GM12878 (cell line): ENCODE data around the gene HLA-DMA.

Experiments used
- CHD2 ChIP-seq: IDR thresholded peaks from 2 replicates; pipeline ENCODE4 v1.6.1; 2011; ENCODE audit warnings: low read depth, low read length, improper control_type of control experiment, borderline replicate concordance
- EP300 ChIP-seq, 2 experiments: fragments of 150-350 bp in 1 of 2; IDR thresholded peaks; 2 replicates each; pipeline ENCODE4 v1.6.1; 2011 to 2012; ENCODE audit warnings: low read depth in 2 of 2, low read length in 2 of 2, borderline replicate concordance in 1 of 2, improper control_type of control experiment in 1 of 2, inconsistent platforms in 1 of 2; ENCODE audit not compliant: control insufficient read depth in 1 of 2
- HCFC1 ChIP-seq: fragments of 150-350 bp; IDR thresholded peaks from 2 replicates; pipeline ENCODE4 v1.6.1; 2014; ENCODE audit warnings: low read length
- LARP7 ChIP-seq: fragments of 450-650 bp; IDR thresholded peaks from 2 replicates; pipeline ENCODE4 v1.6.1; 2017; ENCODE audit warnings: mild to moderate bottlenecking
- NFYB ChIP-seq: IDR thresholded peaks from 2 replicates; pipeline ENCODE4 v1.6.1; 2011; ENCODE audit warnings: low read depth, mild to moderate bottlenecking, low read length, improper control_type of control experiment, moderate library complexity; ENCODE audit not compliant: insufficient read depth
- POLR2AphosphoS5 ChIP-seq: IDR thresholded peaks from 2 replicates; pipeline ENCODE4 v1.6.1; 2011; ENCODE audit warnings: mild to moderate bottlenecking, low read length, inconsistent platforms
- SMC3 ChIP-seq: IDR thresholded peaks from 2 replicates; pipeline ENCODE4 v1.6.1; 2011; ENCODE audit warnings: low read length, improper control_type of control experiment, borderline replicate concordance
- TAF1 ChIP-seq: IDR thresholded peaks from 2 replicates; pipeline ENCODE4 v1.6.1; 2011; ENCODE audit warnings: mild to moderate bottlenecking, low read depth, low read length, borderline replicate concordance
- USF1 ChIP-seq: IDR thresholded peaks from 2 replicates; pipeline ENCODE4 v1.6.1; 2011; ENCODE audit warnings: borderline replicate concordance, low read depth, mild to moderate bottlenecking, moderate library complexity, mixed read lengths, low read length; ENCODE audit not compliant: insufficient read depth; ENCODE audit errors: extremely low read length
- TF ChIP-seq, protein P1 (sequence below), 3 experiments: IDR thresholded peaks in 2 of 3; conservative IDR thresholded peaks in 1 of 3; 2 replicates each; pipeline ENCODE4 v1.5.1; 2011; ENCODE audit warnings: low read depth in 3 of 3, low read length in 3 of 3, mild to moderate bottlenecking in 3 of 3, control low read depth in 2 of 3, moderate library complexity in 2 of 3, inconsistent platforms in 1 of 3, mixed read lengths in 1 of 3; ENCODE audit not compliant: control insufficient read depth in 2 of 3, insufficient read depth in 1 of 3; ENCODE audit errors: extremely low read depth in 1 of 3
- TF ChIP-seq, protein P2 (sequence below): IDR thresholded peaks from 2 replicates; pipeline ENCODE4 v1.6.1; 2011; ENCODE audit warnings: mild to moderate bottlenecking, low read depth, low read length, moderate library complexity; ENCODE audit not compliant: insufficient replicate concordance
- TF ChIP-seq, protein P3 (sequence below): fragments of 450-650 bp; IDR thresholded peaks from 2 replicates; pipeline ENCODE4 v1.6.1; 2017; ENCODE audit warnings: mild to moderate bottlenecking, moderate library complexity

- TF ChIP-seq, protein P1, sequence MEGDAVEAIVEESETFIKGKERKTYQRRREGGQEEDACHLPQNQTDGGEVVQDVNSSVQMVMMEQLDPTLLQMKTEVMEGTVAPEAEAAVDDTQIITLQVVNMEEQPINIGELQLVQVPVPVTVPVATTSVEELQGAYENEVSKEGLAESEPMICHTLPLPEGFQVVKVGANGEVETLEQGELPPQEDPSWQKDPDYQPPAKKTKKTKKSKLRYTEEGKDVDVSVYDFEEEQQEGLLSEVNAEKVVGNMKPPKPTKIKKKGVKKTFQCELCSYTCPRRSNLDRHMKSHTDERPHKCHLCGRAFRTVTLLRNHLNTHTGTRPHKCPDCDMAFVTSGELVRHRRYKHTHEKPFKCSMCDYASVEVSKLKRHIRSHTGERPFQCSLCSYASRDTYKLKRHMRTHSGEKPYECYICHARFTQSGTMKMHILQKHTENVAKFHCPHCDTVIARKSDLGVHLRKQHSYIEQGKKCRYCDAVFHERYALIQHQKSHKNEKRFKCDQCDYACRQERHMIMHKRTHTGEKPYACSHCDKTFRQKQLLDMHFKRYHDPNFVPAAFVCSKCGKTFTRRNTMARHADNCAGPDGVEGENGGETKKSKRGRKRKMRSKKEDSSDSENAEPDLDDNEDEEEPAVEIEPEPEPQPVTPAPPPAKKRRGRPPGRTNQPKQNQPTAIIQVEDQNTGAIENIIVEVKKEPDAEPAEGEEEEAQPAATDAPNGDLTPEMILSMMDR (IDR thresholded peaks at IDR 0.05 in 2 of 3, conservative IDR thresholded peaks at IDR 0.05 in 1 of 3; ENCODE audit: control insufficient read depth in 2 of 3, extremely low read depth in 1 of 3, insufficient read depth in 1 of 3, low read depth in 3 of 3, low read length in 3 of 3): no peak
- TF ChIP-seq EP300 (IDR thresholded peaks at IDR 0.05; ENCODE audit: borderline replicate concordance in 1 of 2, control insufficient read depth in 1 of 2, low read depth in 2 of 2, low read length in 2 of 2): no peak
- TF ChIP-seq SMC3: no peak
- TF ChIP-seq USF1: no peak
- TF ChIP-seq, protein P2, sequence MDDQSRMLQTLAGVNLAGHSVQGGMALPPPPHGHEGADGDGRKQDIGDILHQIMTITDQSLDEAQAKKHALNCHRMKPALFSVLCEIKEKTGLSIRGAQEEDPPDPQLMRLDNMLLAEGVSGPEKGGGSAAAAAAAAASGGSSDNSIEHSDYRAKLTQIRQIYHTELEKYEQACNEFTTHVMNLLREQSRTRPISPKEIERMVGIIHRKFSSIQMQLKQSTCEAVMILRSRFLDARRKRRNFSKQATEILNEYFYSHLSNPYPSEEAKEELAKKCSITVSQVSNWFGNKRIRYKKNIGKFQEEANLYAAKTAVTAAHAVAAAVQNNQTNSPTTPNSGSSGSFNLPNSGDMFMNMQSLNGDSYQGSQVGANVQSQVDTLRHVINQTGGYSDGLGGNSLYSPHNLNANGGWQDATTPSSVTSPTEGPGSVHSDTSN: no peak
- TF ChIP-seq LARP7: no peak
- TF ChIP-seq, protein P3, sequence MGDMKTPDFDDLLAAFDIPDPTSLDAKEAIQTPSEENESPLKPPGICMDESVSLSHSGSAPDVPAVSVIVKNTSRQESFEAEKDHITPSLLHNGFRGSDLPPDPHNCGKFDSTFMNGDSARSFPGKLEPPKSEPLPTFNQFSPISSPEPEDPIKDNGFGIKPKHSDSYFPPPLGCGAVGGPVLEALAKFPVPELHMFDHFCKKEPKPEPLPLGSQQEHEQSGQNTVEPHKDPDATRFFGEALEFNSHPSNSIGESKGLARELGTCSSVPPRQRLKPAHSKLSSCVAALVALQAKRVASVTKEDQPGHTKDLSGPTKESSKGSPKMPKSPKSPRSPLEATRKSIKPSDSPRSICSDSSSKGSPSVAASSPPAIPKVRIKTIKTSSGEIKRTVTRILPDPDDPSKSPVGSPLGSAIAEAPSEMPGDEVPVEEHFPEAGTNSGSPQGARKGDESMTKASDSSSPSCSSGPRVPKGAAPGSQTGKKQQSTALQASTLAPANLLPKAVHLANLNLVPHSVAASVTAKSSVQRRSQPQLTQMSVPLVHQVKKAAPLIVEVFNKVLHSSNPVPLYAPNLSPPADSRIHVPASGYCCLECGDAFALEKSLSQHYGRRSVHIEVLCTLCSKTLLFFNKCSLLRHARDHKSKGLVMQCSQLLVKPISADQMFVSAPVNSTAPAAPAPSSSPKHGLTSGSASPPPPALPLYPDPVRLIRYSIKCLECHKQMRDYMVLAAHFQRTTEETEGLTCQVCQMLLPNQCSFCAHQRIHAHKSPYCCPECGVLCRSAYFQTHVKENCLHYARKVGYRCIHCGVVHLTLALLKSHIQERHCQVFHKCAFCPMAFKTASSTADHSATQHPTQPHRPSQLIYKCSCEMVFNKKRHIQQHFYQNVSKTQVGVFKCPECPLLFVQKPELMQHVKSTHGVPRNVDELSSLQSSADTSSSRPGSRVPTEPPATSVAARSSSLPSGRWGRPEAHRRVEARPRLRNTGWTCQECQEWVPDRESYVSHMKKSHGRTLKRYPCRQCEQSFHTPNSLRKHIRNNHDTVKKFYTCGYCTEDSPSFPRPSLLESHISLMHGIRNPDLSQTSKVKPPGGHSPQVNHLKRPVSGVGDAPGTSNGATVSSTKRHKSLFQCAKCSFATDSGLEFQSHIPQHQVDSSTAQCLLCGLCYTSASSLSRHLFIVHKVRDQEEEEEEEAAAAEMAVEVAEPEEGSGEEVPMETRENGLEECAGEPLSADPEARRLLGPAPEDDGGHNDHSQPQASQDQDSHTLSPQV: no peak
- no peak for TF ChIP-seq POLR2AphosphoS5
- TF ChIP-seq HCFC1: no peak
- no peak for TF ChIP-seq TAF1
- no peak for TF ChIP-seq CHD2
- no peak for TF ChIP-seq NFYB
These were observed 47.8 kb downstream of the HLA-DMA start for GRCh38 chr6:32905078-32905477.
